Renal pelvis (tissue), 4 donors: ENCODE results near the gene ARHGAP12. TPM values are rescaled to one million over a fixed set of nuclear protein-coding genes. Genes with fewer than 3 reads are reported as not detected.
A peak's percentile ranks its signal among the peaks of the same experiment; 100 is the strongest.
"Not testable (repeated sequence)": the region's sequence is repeated elsewhere in the genome, so short reads cannot be mapped to it uniquely, and the experiment has no call there.

Experiments
- DNase-seq: peaks from one replicate; pipeline ENCODE4 v3.0.0-alpha.2; 2013
- polyA plus RNA-seq, 3 donors: library from polyadenylated mRNA; unstranded; fragments of 120-200 nt; gene quantifications; one replicate each; pipeline ENCODE4 v1.2.1, GENCODE V29; 2013; ENCODE audit not compliant: insufficient read length in 3 of 3

ARHGAP12 gene
- polyA plus RNA-seq, 3 donors: 30.5 to 50.0 (median 44.0) TPM

DNA sequence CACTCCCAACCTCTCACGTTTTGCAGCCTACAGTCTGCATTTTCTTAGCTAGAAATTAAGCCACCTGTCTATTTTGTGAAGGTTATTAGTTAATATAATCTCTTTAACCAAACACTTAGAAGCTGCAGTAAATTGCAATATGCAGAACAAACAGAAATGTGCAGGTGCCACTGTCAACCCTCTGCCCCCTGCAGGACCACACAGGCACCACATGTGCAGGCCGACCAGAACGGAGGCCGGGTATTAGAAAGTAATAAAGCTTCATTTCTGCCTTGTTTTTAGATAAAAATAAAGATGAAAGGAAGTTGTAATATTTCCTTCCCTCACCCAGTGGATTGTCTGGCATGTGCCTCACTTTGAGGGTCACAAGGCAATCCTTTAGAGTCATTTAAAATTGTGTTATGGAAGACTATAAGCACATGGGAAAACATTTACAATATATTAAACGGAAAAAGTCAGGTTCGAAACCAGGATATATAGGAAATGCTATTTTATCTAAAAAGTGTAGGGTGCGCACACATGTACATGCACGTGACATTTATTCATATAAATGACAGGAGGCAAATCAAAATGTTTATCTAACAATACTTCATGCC lies 158.2 kb downstream of the ARHGAP12 start:
- no peak for DNase-seq

DNA sequence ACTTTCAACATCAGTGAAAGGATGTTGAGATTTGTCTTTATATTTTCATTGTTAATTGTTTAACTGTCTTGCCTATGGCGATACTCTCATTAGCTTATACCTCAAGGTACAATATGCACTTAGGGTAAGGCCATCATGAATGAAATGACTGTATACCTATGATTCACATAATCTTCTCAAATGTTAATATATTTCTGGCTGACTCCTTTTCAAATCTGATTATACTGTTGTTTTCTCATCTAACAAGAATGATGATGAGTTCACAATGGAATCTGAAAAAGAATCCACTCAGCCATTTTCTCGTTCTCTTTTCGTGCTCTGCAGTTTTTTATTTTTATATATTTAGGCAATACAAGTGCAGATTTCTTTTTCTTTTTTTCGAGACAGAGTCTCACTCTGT lies 159.1 kb downstream of the ARHGAP12 start:
- DNase-seq: no peak

DNA sequence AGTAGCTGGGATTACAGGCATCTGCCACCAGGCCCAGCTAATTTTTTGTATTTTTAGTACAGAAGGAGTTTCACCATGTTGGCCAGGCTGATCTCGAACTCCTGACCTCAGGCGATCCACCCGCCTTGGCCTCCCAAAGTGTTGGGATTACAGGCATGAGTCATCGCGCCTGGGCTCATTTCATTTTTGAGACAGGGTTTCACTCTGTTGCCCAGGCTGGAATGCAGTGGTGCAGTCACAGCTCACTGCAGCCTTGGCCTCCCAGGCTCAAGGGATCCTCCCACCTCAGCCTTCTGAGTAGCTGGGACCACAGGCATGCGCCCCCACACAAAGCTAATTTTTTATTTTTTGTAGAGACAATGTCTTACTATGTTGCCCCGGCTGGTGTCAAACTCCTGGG lies 159.7 kb downstream of the ARHGAP12 start:
- not testable (repeated sequence) for DNase-seq

- DNase-seq: no peak
These were observed 160.2 kb downstream of the ARHGAP12 start for GRCh38 chr10:31768467-31768866.

- DNase-seq: no peak
These were observed 163.1 kb downstream of the ARHGAP12 start for GRCh38 chr10:31765541-31765940.

- DNase-seq: no peak
These were observed 166.3 kb downstream of the ARHGAP12 start for GRCh38 chr10:31762316-31762715.

- no peak for DNase-seq
These were observed 167.5 kb downstream of the ARHGAP12 start for GRCh38 chr10:31761156-31761555.

DNA sequence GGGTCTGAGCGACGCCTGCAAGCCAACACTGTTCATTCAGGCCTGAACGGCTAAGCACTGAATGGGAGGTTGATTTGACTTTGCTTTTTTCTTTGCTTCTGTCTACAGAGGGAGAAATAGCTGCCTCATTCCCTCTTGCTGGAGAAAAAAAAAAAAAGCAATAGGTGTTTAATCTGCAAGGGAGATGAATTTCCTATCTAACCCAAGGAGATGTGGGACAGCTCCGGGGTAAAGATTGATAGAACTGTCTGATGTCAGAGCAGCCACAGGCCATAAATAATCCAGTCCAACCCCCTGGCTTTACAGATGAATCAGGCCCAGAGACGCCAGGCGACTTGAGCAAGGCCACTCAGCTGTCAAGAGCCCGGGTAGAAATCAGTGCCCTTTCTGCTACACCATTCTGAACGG lies 168.0 kb downstream of the ARHGAP12 start:
- no peak for DNase-seq

- DNase-seq: peak; percentile 97
These were observed 168.6 kb downstream of the ARHGAP12 start for GRCh38 chr10:31759799-31760626.

DNA sequence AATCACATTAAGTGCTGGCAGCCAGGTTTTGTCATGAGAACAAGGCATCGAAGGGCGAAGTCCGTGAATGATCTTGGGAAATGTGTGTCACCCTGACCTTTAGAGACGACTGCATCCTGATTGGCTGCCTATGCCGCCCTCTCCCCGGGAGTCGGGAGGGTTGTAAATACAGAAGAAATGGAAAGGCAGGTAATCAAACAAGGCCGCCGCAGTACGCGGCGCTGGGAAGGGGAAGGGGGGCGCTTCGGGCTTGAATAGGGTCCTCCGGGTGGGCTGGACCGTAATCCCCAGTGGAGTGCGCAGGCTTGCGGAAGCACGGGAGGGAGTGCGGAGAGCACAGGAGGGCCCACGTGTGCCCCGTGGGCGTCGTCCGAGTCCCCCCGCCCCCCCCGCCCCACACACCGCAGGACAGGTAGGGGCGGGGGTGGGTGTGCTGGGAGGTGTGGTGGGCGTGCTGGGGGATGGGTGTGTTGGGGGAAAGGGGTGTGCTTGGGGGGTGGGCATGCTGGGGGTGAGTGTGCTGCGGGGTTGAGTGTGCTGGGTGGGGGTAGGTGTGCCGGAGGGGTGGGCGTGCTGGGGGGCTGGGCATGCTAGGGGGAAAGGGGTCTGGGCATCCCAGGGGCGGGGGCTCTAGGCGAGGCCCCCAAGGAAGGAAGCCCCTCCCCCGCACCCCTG lies 169.4 kb downstream of the ARHGAP12 start:
- peak; percentile 47 for DNase-seq

GRCh38 chr10:31758495-31758894 lies 170.1 kb downstream of the ARHGAP12 start:
- no peak for DNase-seq

- no peak for DNase-seq
These were observed 170.8 kb downstream of the ARHGAP12 start for GRCh38 chr10:31757831-31758230.

DNA sequence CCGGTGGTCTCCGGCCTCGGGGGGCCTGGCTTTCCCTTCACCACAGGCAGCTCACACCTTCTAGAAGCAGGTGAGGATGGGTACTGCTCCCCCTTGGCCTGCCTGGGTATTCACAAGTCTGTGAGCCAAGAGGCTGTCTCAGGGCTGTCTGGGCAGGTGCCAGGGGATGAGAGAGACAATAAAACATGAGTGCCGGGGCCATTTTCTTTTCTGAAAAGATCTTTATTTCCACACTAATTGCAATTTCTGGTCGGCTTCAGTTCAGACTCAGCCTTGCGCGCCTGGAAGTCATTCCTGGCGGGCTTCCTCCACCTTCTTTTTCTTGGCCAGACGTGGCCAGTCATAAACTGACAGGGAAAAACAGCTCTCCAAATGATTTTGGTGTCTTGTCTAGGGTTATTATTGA lies 171.2 kb downstream of the ARHGAP12 start:
- no peak for DNase-seq

DNA sequence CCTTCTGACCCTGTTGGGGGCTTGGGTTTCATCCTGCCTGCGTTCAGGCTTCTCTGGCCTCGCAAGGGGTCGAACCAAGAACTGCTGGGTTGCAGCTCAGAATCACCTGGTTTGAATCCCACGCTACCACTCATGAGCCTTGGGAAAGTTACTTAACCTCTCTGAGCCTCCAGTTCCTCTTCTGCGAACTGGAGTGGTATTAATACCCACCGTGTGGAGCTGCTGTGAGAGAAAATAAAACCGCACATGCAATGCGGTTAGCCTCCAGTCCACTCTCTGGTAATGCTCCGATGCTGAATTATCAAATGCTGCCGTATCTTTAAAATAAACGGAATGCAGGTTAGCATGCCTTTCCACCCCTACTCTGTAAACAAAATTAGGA lies 171.9 kb downstream of the ARHGAP12 start:
- no peak for DNase-seq

DNA sequence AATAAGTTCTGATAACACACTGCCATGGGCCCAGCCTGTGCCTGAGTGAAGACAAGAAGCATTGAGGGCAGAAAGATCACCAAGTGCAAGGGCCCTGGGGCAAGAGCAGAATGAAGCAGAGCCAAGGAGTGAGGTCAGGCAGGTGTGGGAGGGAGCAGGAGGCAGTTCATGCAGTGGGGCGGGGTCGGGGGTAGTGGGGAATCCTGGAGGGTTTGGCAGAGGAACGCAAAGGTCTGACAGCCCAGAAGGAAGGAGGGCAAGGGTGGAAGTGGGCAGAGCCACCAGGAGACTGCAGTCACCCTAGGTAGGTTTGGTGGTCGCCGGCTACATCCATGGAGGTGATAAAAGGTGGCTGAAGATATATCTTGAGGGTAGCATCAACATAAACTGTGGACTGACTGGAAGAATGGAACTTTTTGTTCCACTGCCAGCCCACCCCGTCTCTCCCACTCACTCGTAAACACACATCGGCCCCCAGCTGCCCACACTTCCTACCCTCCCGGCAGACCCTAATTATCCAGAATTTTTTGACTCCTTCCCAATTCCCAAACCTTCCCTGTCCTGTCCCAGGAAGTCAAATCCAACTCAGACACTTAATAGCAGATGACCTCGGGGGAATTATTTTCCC lies 172.4 kb downstream of the ARHGAP12 start:
- no peak for DNase-seq

Other genes with a start within 250 kb of the ARHGAP12 start
- gene KIF5B, start 127.6 kb upstream of the ARHGAP12 start, polyA plus RNA-seq: 100 to 1,000 TPM; 123 to 155 (median 149) TPM